Mammary epithelial cell (primary cell): ENCODE results near the gene TMEM129.

Experiments
- EZH2 ChIP-seq: IDR thresholded peaks from 2 replicates; pipeline ENCODE4 v1.6.1; 2012; ENCODE audit warnings: low read length, inconsistent platforms, borderline replicate concordance
- TF ChIP-seq, protein P1 (sequence below), 2 donors: IDR thresholded peaks in 1 of 2; conservative IDR thresholded peaks in 1 of 2; 2 replicates each; pipeline ENCODE4 v1.5.1; 2011 to 2012; ENCODE audit warnings: inconsistent platforms in 2 of 2, low read length in 2 of 2, mild to moderate bottlenecking in 2 of 2, control low read depth in 1 of 2, low read depth in 1 of 2; ENCODE audit not compliant: insufficient read depth in 1 of 2; ENCODE audit errors: extremely low read depth in 1 of 2

DNA sequence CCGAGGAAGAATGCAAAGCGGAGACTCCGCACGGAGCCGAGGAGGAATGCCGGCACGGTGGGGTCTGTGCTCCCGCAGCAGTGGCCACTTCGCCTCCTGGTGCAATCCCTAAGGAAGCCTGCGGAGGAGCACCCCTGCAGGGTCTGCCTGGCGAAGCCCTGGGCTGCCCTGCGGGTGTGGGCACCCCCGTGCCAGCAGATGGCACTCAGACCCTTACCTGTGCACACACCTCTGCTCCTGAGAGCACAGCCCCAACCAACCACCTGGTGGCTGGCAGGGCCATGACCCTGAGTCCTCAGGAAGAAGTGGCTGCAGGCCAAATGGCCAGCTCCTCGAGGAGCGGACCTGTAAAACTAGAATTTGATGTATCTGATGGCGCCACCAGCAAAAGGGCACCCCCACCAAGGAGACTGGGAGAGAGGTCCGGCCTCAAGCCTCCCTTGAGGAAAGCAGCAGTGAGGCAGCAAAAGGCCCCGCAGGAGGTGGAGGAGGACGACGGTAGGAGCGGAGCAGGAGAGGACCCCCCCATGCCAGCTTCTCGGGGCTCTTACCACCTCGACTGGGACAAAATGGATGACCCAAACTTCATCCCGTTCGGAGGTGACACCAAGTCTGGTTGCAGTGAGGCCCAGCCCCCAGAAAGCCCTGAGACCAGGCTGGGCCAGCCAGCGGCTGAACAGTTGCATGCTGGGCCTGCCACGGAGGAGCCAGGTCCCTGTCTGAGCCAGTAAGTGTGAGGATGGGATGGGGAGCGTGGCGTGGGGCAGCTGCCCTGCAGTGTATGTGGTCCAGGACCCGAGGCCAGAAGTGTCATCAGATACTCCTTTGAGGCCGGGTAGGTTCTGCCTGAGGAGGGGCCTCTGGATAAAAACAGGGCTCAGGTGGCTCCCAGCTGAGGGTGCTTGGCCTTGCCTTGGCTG is 7.2 kb upstream of the TMEM129 start:
- TF ChIP-seq, protein P1, sequence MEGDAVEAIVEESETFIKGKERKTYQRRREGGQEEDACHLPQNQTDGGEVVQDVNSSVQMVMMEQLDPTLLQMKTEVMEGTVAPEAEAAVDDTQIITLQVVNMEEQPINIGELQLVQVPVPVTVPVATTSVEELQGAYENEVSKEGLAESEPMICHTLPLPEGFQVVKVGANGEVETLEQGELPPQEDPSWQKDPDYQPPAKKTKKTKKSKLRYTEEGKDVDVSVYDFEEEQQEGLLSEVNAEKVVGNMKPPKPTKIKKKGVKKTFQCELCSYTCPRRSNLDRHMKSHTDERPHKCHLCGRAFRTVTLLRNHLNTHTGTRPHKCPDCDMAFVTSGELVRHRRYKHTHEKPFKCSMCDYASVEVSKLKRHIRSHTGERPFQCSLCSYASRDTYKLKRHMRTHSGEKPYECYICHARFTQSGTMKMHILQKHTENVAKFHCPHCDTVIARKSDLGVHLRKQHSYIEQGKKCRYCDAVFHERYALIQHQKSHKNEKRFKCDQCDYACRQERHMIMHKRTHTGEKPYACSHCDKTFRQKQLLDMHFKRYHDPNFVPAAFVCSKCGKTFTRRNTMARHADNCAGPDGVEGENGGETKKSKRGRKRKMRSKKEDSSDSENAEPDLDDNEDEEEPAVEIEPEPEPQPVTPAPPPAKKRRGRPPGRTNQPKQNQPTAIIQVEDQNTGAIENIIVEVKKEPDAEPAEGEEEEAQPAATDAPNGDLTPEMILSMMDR (conservative IDR thresholded peaks at IDR 0.05 in 1 of 2, IDR thresholded peaks at IDR 0.05 in 1 of 2; ENCODE audit: extremely low read depth in 1 of 2, insufficient read depth in 1 of 2, low read depth in 1 of 2, low read length in 2 of 2): peak in 1 of 2 donors; percentile 10
- TF ChIP-seq EZH2: no peak
